Mesothelial cell of epicardium (in vitro differentiated cells): Measurements from ENCODE around the gene GABRB1. TPM values are rescaled to one million over a fixed set of nuclear protein-coding genes. Genes with fewer than 3 reads are reported as not detected.

Source experiments
- DNase-seq, 2 experiments: peaks; one replicate each; pipeline ENCODE4 v3.0.0; 2021; ENCODE audit warnings: low spot score in 2 of 2; ENCODE audit not compliant: unreplicated experiment in 2 of 2
- H3K27ac Mint-ChIP-seq: 2 replicates; pipeline ENCODE4 v1.8.0; 2021; ENCODE audit warnings: mixed read lengths
- H3K27me3 Mint-ChIP-seq: 2 replicates; pipeline ENCODE4 v1.8.0; 2021; ENCODE audit warnings: low read depth, mixed read lengths
- H3K36me3 Mint-ChIP-seq: 2 replicates; pipeline ENCODE4 v1.8.0; 2021; ENCODE audit warnings: mixed read lengths
- H3K4me1 Mint-ChIP-seq: 2 replicates; pipeline ENCODE4 v1.8.0; 2021; ENCODE audit warnings: mixed read lengths
- H3K4me3 Mint-ChIP-seq: 2 replicates; pipeline ENCODE4 v1.8.0; 2021; ENCODE audit warnings: mild to moderate bottlenecking, moderate library complexity, mixed read lengths
- H3K9me3 Mint-ChIP-seq: 2 replicates; pipeline ENCODE4 v1.8.0; 2021; ENCODE audit warnings: mixed read lengths
- total RNA-seq: library from RNA; stranded (reverse); gene quantifications from 3 replicates; pipeline ENCODE4 v1.2.1, GENCODE V29; 2021
- TF ChIP-seq, protein P1 (sequence below): fragments of 200-600 bp; sonication (generic); IDR thresholded peaks from one replicate; pipeline ENCODE4 v1.5.0; 2021; ENCODE audit warnings: antibody characterized with exemption; ENCODE audit not compliant: unreplicated experiment

Gene GABRB1
- total RNA-seq, 1 donor from 2014 or later, result not detected

DNA sequence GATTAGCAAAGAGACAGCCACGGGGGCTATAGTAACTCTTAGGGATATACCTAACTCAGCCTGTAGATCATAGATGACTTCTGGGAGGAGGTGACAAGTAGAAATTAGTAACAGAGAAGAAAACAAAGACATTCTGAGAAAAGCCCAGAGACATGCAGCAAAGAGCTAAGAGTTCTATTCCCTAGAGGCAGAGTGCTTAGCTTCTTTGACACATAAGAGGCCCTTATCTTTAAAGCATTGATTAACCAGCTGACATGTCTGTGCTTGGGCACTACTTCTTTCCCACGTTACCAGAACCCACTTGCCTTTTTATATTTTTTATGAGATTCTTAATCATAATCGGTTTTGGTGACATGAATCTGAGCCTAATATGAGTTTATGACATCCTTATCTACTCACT lies 179.5 kb downstream of the GABRB1 start:
- DNase-seq, result no peak
- Mint-ChIP-seq H3K4me1 (peaks cover 15% of the 10 kb centered on the region), H3K36me3 (no peaks in the 10 kb centered on the region), H3K9me3 (no peaks in the 10 kb centered on the region), H3K4me3 (no peak overlapping the region), H3K27ac (no peak overlapping the region), H3K27me3 (no peaks in the 10 kb centered on the region)
- TF ChIP-seq, protein P1, sequence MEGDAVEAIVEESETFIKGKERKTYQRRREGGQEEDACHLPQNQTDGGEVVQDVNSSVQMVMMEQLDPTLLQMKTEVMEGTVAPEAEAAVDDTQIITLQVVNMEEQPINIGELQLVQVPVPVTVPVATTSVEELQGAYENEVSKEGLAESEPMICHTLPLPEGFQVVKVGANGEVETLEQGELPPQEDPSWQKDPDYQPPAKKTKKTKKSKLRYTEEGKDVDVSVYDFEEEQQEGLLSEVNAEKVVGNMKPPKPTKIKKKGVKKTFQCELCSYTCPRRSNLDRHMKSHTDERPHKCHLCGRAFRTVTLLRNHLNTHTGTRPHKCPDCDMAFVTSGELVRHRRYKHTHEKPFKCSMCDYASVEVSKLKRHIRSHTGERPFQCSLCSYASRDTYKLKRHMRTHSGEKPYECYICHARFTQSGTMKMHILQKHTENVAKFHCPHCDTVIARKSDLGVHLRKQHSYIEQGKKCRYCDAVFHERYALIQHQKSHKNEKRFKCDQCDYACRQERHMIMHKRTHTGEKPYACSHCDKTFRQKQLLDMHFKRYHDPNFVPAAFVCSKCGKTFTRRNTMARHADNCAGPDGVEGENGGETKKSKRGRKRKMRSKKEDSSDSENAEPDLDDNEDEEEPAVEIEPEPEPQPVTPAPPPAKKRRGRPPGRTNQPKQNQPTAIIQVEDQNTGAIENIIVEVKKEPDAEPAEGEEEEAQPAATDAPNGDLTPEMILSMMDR, result no peak

DNA sequence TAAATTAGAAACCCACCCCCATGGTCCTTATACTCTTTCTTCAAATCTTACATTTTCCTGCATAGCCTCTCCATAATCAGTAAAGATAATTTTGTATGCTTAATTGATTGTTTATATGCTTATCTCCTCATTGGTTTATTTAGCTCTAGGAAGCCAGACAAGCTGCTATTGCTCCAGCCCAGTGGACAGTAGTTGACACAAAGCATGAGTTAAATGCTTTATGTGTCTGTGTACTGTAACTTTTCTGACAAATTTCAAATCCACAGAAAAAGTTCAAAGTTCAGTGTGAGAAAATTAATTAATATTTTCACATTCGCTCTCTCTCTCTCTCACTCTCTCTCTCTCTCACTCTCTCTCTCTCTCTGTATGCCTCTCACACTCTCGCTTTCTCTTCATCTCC lies 181.7 kb downstream of the GABRB1 start:
- peak overlapping the region; percentile 22 for H3K27ac Mint-ChIP-seq
- no peaks in the 10 kb centered on the region for H3K9me3 Mint-ChIP-seq
- TF ChIP-seq, protein P1, result no peak
- no peak for DNase-seq
- H3K4me1 Mint-ChIP-seq, result peaks cover 15% of the 10 kb centered on the region
- no peaks in the 10 kb centered on the region for H3K27me3 Mint-ChIP-seq
- H3K36me3 Mint-ChIP-seq, result no peaks in the 10 kb centered on the region
- no peak overlapping the region for H3K4me3 Mint-ChIP-seq

DNA sequence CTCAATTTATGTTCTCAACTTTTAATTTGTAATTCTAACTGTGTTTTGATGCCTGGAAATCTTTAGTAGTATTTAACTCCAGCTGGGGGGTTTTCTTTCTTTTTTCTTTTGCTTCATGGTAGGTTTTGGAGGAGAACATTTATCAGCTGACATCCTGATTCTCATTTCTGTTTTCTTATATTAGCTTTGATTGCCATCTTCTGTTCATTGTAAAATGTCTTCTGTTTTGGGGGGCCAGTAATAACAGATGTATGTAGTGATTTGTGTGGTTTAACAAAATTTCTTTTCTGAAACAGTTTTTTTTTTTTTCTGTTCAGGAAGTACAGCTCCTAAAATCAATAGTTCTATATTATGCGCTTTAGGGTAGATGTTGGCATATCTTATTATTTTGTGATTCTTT lies 182.2 kb downstream of the GABRB1 start:
- TF ChIP-seq, protein P1, result no peak
- Mint-ChIP-seq H3K4me3 (no peak overlapping the region), H3K27me3 (no peaks in the 10 kb centered on the region), H3K36me3 (no peaks in the 10 kb centered on the region), H3K4me1 (peaks cover 15% of the 10 kb centered on the region), H3K9me3 (no peaks in the 10 kb centered on the region), H3K27ac (peak overlapping the region; percentile 22)
- DNase-seq, result no peak

DNA sequence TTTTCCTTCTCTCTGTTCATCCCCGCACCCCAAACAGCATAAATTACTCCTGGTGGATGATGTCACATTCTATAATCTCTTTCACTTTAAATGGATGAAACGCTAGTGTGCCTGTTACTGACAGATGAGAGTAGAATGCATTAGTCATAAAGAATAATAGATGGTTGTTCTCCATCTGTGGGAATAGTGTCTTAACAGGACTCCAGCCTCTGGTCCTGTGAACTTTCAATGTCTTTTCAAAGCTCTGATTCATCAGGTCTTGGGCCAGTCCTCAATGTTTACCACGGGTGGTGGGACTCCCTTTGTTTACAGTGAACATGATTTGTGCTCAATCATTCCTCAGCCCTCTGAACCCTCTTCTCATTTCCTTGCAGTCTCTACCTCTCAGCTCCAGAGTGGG lies 182.6 kb downstream of the GABRB1 start:
- Mint-ChIP-seq H3K4me1 (peaks cover 15% of the 10 kb centered on the region), H3K27ac (no peak overlapping the region), H3K36me3 (no peaks in the 10 kb centered on the region), H3K4me3 (no peak overlapping the region), H3K9me3 (no peaks in the 10 kb centered on the region), H3K27me3 (no peaks in the 10 kb centered on the region)
- TF ChIP-seq, protein P1, result no peak
- DNase-seq, result no peak

DNA sequence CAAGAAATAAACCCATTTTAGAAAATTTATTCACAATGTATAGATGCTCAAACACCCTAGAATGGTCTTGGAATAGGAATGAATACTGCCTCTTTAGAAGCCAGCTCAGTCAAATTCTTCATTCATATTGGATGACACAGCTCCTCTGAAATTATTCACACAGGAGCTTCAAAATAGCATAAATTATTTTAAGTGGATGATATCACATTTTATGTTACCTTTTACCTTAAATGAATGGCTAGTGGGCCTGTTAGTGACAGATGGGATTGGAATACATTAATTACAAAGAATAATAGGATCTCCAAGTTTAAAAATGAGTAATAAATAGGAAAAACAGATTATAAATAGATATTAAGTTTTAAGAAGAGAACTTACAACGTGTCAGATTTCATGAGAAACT lies 184.4 kb downstream of the GABRB1 start:
- TF ChIP-seq, protein P1, result no peak
- DNase-seq, result no peak
- Mint-ChIP-seq H3K27me3 (no peaks in the 10 kb centered on the region), H3K9me3 (no peaks in the 10 kb centered on the region), H3K4me3 (no peak overlapping the region), H3K27ac (no peak overlapping the region), H3K36me3 (no peaks in the 10 kb centered on the region), H3K4me1 (peaks cover 15% of the 10 kb centered on the region)

DNA sequence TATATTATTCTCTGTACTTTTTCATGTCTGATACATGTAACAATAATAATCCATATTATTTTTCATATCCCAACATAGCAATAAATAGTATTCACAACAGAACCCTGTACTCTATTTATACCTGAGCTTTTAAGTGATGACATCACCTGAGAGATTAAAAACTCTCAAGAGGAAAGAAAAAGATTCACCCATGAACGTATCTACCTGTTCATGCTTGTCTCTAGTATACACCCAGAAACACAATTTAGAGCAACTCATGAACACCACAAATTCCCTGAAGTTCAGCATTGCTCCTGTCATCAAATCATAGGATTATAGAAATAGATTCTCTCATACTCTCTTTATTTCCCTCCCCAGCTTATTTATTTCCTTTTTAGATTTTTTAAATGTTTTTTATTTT lies 185.9 kb downstream of the GABRB1 start:
- Mint-ChIP-seq H3K9me3 (peaks cover 5% of the 10 kb centered on the region), H3K4me3 (no peak overlapping the region), H3K27me3 (no peaks in the 10 kb centered on the region), H3K36me3 (no peaks in the 10 kb centered on the region), H3K27ac (no peak overlapping the region), H3K4me1 (peaks cover 18% of the 10 kb centered on the region)
- TF ChIP-seq, protein P1, result no peak
- no peak for DNase-seq
